ENCODE results near the gene COG4. TPM values are rescaled to one million over a fixed set of nuclear protein-coding genes. Genes with fewer than 3 reads are reported as not detected.
"Not testable (repeated sequence)": the region's sequence is repeated elsewhere in the genome, so short reads cannot be mapped to it uniquely, and the experiment has no call there.

The COG4 gene
- total RNA-seq, 1 experiment from 2014 or later = 89.4 TPM

- DNase-seq (ENCODE audit: low spot score) = no peak
These were observed 65.7 kb downstream of the COG4 start for GRCh38 chr16:70457446-70458166.

GRCh38 chr16:70455910-70456309 lies 67.4 kb downstream of the COG4 start:
- DNase-seq (ENCODE audit: low spot score) = no peak

GRCh38 chr16:70454222-70455034 lies 68.9 kb downstream of the COG4 start, which contains the start of gene FCSK:
TSS of gene FCSK (plus strand) at chr16:70454595. CDS start at chr16:70463191, 8,596 bp downstream.
- peak; percentile 54 for DNase-seq (ENCODE audit: low spot score)

- no peak for DNase-seq (ENCODE audit: low spot score)
These were observed 69.5 kb downstream of the COG4 start for GRCh38 chr16:70453892-70454221.

- DNase-seq (ENCODE audit: low spot score) = no peak
These were observed 70.0 kb downstream of the COG4 start for GRCh38 chr16:70453117-70453891.

- DNase-seq (ENCODE audit: low spot score) = not testable (repeated sequence)
These were observed 72.4 kb downstream of the COG4 start for GRCh38 chr16:70451004-70451340.

GRCh38 chr16:70450142-70451003 lies 73.0 kb downstream of the COG4 start:
- not testable (repeated sequence) for DNase-seq (ENCODE audit: low spot score)

GRCh38 chr16:70448075-70448474 lies 75.3 kb downstream of the COG4 start:
- DNase-seq (ENCODE audit: low spot score) = no peak

- DNase-seq (ENCODE audit: low spot score) = no peak
These were observed 78.9 kb downstream of the COG4 start for GRCh38 chr16:70444249-70445063.

GRCh38 chr16:70442344-70442743 lies 81.0 kb downstream of the COG4 start:
- DNase-seq (ENCODE audit: low spot score) = no peak

GRCh38 chr16:70441406-70441990 lies 81.9 kb downstream of the COG4 start:
- DNase-seq (ENCODE audit: low spot score) = no peak

- DNase-seq (ENCODE audit: low spot score) = no peak
These were observed 83.2 kb downstream of the COG4 start for GRCh38 chr16:70440009-70440692.

GRCh38 chr16:70438969-70439862 lies 84.1 kb downstream of the COG4 start, which contains the start of gene ST3GAL2:
TSS of gene ST3GAL2 (minus strand) at chr16:70439100. CDS start at chr16:70398530, 40,570 bp downstream.
- DNase-seq (ENCODE audit: low spot score) = peak; percentile 87

- no peak for DNase-seq (ENCODE audit: low spot score)
These were observed 84.8 kb downstream of the COG4 start for GRCh38 chr16:70438585-70438968.

- no peak for DNase-seq (ENCODE audit: low spot score)
These were observed 85.5 kb downstream of the COG4 start for GRCh38 chr16:70437582-70438557.

GRCh38 chr16:70437017-70437581 lies 86.3 kb downstream of the COG4 start:
- no peak for DNase-seq (ENCODE audit: low spot score)

Measured in A172 (cell line).